Loucy (cell line): Measurements from ENCODE around the gene RBM26.

Experiments
- CTCF ChIP-seq: fragments of 200-600 bp; sonication (generic); conservative IDR thresholded peaks from 2 replicates; pipeline ENCODE4 v1.5.1; 2014; ENCODE audit warnings: mild to moderate bottlenecking, antibody characterized with exemption, low read length
- EZH2phosphoT487 ChIP-seq: fragments of 200-600 bp; IDR thresholded peaks from 2 replicates; pipeline ENCODE4 v1.6.1; 2018; ENCODE audit warnings: antibody characterized with exemption, mild to moderate bottlenecking, moderate library complexity, borderline replicate concordance

DNA sequence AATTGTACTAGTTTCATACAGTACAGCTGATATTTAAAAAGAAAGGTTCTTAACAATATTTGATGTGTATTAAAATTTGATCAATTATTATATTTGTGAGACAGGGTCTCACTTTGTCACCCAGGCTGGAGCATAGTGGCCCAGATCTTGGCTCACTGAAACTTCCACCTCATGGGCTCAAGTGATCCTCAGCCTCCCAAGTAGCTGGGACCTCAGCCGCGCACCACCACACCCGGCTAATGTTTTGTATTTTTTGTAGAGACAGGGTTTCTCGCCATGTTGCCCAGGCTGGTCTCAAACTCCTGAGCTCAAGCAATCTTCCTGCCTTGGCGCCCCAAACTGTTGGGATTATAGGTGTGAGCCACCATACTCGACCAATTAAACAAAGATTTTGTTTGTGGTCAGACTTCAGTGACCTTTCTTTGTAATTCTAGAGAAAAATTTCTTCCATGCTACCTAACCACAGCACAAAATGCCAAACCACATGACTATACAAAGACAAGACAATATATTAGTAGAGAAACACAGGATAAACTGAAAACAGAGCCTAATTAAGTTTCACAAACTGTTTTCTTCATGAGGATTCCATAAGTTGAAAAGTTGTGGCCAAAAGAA, 59.6 kb downstream of the RBM26 start:
- TF ChIP-seq CTCF (no peak), EZH2phosphoT487 (no peak)
